Stimulated activated CD8-positive, alpha-beta memory T cell treated with anti-CD3 and anti-CD28 coated beads, Interleukin-4, amount 100 ng/mL, for 4 hours (primary cell): ENCODE data around the gene CCDC88C.

Source experiments
- DNase-seq, 2 donors: peaks; one replicate each; pipeline ENCODE4 v3.0.0-alpha.2; 2020; ENCODE audit warnings: low read depth in 2 of 2, low spot score in 1 of 2

CCDC88C gene

GRCh38 chr14:91313852-91314251 is 103.8 kb downstream of the CCDC88C start:
- no peak for DNase-seq

GRCh38 chr14:91313154-91313850 is 104.3 kb downstream of the CCDC88C start:
- DNase-seq = no peak

DNA sequence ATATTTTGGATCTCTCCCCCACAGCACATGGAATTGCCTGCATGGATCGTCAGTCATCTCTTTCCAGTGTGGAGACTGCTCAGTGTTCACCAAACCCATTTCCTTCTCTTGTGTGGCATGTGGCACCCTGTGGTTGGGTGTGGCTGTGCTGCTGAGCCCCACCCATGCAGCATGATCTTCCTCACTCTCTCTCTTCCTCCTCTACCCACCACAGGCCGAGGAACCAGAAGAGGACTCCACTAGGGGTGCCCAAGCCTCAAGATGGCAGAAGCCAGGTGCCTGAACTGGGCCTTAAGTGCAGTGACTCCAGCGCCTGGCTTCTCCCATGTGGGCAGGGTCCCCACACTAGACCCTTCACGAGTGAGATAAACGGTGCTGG is 106.3 kb downstream of the CCDC88C start:
- no peak for DNase-seq

GRCh38 chr14:91310606-91311283 is 106.9 kb downstream of the CCDC88C start:
- DNase-seq = no peak

GRCh38 chr14:91309756-91310280 is 107.8 kb downstream of the CCDC88C start:
- no peak for DNase-seq

DNA sequence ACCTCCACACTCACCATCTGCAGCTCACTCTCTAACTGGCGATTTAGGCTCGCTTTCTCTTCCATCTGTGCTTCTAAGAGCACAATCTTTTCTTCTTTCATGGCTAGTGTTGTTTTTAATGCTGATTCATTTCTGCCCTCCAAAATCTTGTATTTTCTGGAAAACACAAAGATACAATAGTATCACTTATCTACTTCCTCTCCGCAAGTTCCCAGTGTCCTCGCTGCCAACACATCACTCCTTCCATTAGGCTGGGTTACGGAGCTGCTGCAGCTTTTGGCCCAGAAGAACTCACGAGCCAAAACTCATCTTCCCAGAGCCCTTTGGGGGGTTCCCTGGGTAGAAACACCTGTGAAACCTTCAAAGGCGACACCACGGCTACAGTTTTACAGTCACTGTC is 109.3 kb downstream of the CCDC88C start:
- no peak for DNase-seq

GRCh38 chr14:91307652-91308051 is 110.0 kb downstream of the CCDC88C start:
- DNase-seq = no peak

DNA sequence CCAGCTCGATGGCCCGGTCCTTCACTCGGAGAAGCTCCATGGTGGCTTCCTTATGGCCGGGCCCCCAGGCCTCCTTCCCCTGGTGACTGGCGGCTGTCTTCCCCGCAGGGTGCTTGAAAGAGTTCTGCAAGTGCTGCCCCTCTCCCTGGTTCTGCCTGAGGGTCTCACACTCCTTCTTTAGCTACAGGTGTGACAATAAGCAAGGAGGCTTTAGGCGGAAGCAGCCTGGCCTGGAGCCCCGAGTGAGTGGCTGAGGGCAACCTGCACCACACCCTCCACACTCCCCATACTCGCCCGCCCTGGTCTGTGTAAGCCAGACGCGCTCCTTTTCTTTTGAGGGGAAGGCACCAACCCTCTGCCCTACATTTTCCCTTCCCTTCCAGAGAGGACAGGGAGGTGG is 110.6 kb downstream of the CCDC88C start:
- no peak for DNase-seq

- DNase-seq = no peak
Measured at GRCh38 chr14:91306547-91306946, 111.1 kb downstream of the CCDC88C start.

DNA sequence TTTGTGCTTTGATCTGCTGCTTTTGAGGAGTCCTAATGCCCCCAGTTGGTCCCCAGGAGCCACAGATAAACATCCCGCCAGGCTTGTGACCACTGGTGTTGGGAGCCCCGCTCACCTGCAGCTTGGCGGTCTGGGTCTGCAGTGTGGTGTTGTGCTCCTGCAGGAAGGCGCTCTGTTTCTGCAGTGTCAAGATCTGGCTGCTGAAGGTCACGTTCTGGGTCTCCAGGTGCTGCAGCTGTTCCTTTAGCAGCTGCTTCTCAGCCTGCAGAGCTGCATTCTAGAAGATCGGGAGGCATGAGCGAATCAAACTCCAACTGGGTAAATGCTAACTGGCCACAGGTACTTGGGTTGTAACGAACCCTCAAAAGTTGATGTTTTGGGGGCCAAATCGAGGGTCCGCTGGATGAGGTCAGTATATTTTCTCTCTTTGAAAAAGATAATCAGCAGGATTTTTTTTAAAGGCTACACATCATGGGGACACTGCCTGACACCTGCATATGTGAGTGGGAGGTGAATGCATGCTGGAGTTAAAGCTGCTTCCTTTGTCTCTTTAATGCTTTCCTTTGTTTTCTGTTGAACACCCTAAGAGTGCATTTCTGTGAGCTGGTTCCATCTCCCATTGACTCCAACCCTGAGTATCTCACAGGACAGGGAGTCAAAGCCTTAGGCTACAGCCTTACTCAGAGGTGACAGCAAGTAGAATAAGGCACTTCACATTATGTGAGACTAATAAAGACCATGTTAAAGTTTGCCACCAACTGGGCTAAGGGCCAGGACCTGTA is 111.8 kb downstream of the CCDC88C start:
- no peak for DNase-seq

GRCh38 chr14:91303924-91304229 is 113.7 kb downstream of the CCDC88C start:
- DNase-seq = no peak

DNA sequence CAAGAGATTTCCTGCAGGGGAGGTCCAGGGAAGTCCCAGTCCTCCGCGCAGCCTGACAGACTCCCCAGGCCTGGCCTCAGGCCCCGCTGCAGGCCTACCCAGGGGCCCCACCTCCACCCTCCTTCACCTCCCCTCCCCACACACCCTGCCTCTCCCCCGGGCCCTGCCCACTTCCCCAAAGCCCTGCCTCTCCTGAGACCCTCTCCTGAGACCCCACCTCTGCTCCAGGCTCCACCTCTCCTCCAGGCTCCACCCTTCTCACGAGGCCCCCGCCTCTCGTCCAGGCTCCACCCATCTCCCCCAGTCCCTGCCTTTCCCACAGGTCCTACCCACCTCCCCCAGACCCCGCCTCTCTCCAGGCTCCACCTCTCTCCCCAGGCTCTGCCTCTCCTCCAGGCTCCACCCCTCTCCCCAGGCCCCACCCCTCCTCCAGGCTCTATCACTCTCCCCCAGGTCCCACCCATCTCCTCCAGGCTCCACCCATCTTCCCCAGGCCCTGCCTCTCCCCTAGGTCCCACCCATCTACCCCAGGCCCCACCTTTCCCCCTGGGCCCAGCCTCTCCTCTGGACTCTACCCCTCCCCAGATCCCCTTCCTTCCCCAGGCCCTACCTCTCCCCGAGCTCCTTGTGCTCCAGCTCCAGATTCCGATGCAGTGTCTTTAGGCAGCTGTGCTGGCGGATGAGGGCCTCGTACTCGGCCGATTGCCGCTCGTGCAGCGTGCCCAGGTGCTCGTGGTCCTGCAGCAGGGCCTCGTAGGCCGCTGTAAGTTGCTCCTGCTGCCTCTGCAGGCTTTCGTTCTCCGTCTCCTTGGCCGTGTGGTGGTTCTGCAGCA is 114.3 kb downstream of the CCDC88C start:
- no peak for DNase-seq

DNA sequence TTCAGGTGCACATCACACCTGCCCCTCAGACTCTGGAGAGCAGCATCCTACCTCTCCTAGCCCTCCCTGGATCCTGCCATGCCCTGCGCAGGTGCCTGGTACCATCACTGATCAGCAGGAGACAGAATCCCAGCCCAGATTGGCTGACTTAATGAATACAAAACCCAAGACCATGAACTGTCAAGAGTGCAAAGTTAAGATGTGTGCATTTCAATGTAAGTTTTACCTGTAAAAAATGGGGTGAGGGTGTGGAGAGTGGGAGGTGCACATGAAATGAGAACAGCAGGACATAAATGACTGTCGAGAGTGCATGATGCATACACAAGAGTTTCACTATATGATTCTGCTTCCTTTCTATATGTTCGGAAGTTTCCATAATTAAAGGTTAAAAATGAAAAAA is 115.2 kb downstream of the CCDC88C start:
- DNase-seq = no peak

- DNase-seq = no peak
Measured at GRCh38 chr14:91300957-91301356, 116.7 kb downstream of the CCDC88C start.

- no peak for DNase-seq
Measured at GRCh38 chr14:91300283-91300895, 117.2 kb downstream of the CCDC88C start.

GRCh38 chr14:91299121-91300115 is 118.2 kb downstream of the CCDC88C start:
- DNase-seq = no peak

DNA sequence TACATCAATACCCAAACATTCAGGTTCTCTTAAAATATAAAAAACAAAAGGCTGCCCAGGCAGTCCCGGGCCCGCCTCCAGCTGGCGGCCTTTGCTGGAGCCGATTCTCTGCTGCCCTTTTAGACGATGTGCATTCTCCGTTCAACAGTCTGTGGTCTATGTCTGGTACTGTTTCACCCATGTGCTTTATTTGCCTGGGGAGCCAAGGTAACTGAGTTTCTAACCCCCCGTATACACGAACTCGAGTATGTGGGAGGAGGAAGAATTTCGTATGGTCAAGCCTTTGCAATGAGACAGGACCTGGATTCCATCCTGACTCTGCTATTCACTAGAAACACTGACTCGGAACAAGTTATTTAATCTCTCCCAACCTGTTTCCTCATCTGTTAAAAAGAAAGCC is 119.0 kb downstream of the CCDC88C start:
- no peak for DNase-seq

DNA sequence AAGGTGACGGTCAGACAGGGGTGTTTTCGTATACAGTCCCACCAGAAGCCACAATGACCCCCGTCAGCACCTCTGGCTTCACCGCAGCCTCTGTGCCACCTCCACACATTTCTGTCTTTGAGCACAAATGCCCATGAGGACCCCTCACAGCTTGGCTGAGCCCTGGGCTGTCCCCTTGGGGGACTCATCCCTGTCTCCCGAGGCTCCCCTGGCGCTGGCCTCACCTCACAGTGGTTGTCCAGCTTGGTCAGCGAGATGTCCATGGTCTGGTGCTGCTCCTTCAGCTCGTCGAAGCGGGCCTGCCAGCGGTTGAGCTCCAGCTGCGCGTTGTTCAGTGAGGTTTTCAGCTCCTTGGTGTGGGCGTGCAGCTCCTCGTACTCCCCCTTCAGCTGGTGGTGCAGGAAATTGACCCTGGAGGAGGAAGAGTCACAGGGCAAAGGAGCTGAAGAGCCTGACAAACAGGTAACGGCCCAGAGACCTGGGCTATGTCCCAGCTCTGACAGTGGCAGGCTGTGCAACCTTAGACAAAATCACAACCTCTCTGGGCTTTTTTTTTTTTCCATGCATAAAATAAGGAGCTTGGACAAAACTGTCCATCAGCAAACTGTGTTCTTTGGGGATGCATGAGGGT is 120.4 kb downstream of the CCDC88C start:
- DNase-seq = no peak
